Hepatocyte (in vitro differentiated cells): ENCODE results near the gene BMPR1A. TPM values are rescaled to one million over a fixed set of nuclear protein-coding genes. Genes with fewer than 3 reads are reported as not detected.

Experiments
- DNase-seq: peaks from one replicate; pipeline ENCODE4 v3.0.0-alpha.2; 2016; ENCODE audit warnings: low spot score
- H2AFZ ChIP-seq: fragments of 200-600 bp; sonication (generic); 2 replicates; pipeline ENCODE4 v1.6.0; 2016; ENCODE audit warnings: antibody characterized with exemption, mild to moderate bottlenecking
- H3K27ac ChIP-seq: fragments of 200-600 bp; sonication (generic); 2 replicates; pipeline ENCODE4 v1.5.1; 2016; ENCODE audit warnings: mild to moderate bottlenecking
- H3K27me3 ChIP-seq: fragments of 200-600 bp; sonication (generic); 2 replicates; pipeline ENCODE4 v1.6.1; 2016
- H3K36me3 ChIP-seq: fragments of 200-600 bp; sonication (generic); replicated peaks from 2 replicates; pipeline ENCODE4 v1.5.1; 2016; ENCODE audit warnings: low read depth; ENCODE audit not compliant: insufficient read depth
- H3K4me1 ChIP-seq: fragments of 200-600 bp; sonication (generic); 2 replicates; pipeline ENCODE4 v1.5.1; 2016; ENCODE audit warnings: mild to moderate bottlenecking, moderate library complexity; ENCODE audit not compliant: insufficient read depth
- H3K4me2 ChIP-seq: fragments of 200-600 bp; sonication (generic); 2 replicates; pipeline ENCODE4 v1.6.0; 2016
- H3K4me3 ChIP-seq: fragments of 200-600 bp; sonication (generic); 2 replicates; pipeline ENCODE4 v1.5.1; 2016; ENCODE audit warnings: mild to moderate bottlenecking
- H3K79me2 ChIP-seq: fragments of 200-600 bp; sonication (generic); 2 replicates; pipeline ENCODE4 v1.6.0; 2017; ENCODE audit warnings: mild to moderate bottlenecking
- H3K9me2 ChIP-seq: fragments of 200-600 bp; sonication (generic); replicated peaks from 2 replicates; pipeline ENCODE4 v1.6.0; 2017; ENCODE audit warnings: mild to moderate bottlenecking; ENCODE audit not compliant: insufficient read depth
- H3K9me3 ChIP-seq: fragments of 200-600 bp; sonication (generic); 2 replicates; pipeline ENCODE4 v1.5.1; 2016; ENCODE audit warnings: low read depth, mild to moderate bottlenecking
- H4K20me1 ChIP-seq: fragments of 200-600 bp; sonication (generic); 2 replicates; pipeline ENCODE4 v1.6.0; 2016; ENCODE audit warnings: mild to moderate bottlenecking; ENCODE audit not compliant: insufficient read depth, poor library complexity, severe bottlenecking
- EZH2 ChIP-seq: fragments of 200-600 bp; sonication (generic); IDR thresholded peaks from 2 replicates; pipeline ENCODE4 v1.6.1; 2016; ENCODE audit warnings: antibody characterized with exemption, mild to moderate bottlenecking, borderline replicate concordance
- EZH2phosphoT487 ChIP-seq: fragments of 200-600 bp; sonication (generic); IDR thresholded peaks from one replicate; pipeline ENCODE4 v1.6.1; 2018; ENCODE audit warnings: antibody characterized with exemption, mild to moderate bottlenecking, low read depth, moderate library complexity; ENCODE audit not compliant: unreplicated experiment, severe bottlenecking
- WGBS: methylation state at CpG from one replicate; pipeline ENCODE4 v1.1.6; 2016; ENCODE audit warnings: low lambda C conversion rate; ENCODE audit errors: missing lambda C conversion rate; 5-methylcytosine and 5-hydroxymethylcytosine counted together
- polyA plus RNA-seq: library from polyadenylated mRNA; unstranded; fragments of >200 nt; fragmentation: Nextera tagmentation; extraction: Ambion mirVana; gene quantifications from 2 replicates; pipeline ENCODE4 v1.2.1, GENCODE V29; 2016
- total RNA-seq: library from RNA; depleted of rRNA; stranded (reverse); fragments of >200 nt; gene quantifications from 2 replicates; pipeline ENCODE4 v1.2.3, GENCODE V29; 2014
- TF ChIP-seq, protein P1 (sequence below): fragments of 200-600 bp; sonication (generic); IDR thresholded peaks from 2 replicates; pipeline ENCODE4 v1.5.1; 2016; ENCODE audit warnings: antibody characterized with exemption, mild to moderate bottlenecking; ENCODE audit not compliant: poor library complexity

BMPR1A gene
- total and polyA plus RNA-seq, 2 experiments from 2014 or later: 25.1 to 58.0 TPM

DNA sequence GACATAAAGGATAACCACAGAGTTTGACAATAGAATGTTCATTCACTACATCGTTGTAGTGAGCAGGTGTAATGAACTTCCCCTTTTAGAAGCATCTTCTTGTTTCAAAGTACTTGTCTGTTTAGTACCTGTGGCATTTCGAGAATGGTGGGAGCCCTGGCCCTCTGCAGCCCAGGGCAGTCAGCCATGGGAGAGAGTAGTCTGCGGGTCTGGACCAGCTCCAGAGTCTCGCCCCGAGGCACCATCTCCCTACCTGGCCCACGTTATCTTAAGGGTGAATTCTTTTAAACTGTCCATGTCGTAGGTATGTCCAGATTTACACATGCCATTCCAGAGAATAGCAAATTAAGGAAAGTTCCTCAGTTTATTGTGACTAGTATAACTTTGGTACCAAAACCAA, 99.7 kb downstream of the BMPR1A start:
- Histone ChIP-seq H3K4me2 (no peak overlapping the region), H3K9me2 (no peaks in the 10 kb centered on the region), H3K27me3 (no peaks in the 10 kb centered on the region), H3K36me3 (no peaks in the 10 kb centered on the region), H4K20me1 (no peaks in the 10 kb centered on the region), H3K79me2 (no peaks in the 10 kb centered on the region), H3K27ac (no peak overlapping the region), H3K9me3 (no peaks in the 10 kb centered on the region), H2AFZ (no peak overlapping the region), H3K4me1 (no peaks in the 10 kb centered on the region), H3K4me3 (no peak overlapping the region)
- WGBS: 86% methylated on average over 7 of the region's 7 CpGs
- no peak for TF ChIP-seq EZH2phosphoT487
- TF ChIP-seq, protein P1, sequence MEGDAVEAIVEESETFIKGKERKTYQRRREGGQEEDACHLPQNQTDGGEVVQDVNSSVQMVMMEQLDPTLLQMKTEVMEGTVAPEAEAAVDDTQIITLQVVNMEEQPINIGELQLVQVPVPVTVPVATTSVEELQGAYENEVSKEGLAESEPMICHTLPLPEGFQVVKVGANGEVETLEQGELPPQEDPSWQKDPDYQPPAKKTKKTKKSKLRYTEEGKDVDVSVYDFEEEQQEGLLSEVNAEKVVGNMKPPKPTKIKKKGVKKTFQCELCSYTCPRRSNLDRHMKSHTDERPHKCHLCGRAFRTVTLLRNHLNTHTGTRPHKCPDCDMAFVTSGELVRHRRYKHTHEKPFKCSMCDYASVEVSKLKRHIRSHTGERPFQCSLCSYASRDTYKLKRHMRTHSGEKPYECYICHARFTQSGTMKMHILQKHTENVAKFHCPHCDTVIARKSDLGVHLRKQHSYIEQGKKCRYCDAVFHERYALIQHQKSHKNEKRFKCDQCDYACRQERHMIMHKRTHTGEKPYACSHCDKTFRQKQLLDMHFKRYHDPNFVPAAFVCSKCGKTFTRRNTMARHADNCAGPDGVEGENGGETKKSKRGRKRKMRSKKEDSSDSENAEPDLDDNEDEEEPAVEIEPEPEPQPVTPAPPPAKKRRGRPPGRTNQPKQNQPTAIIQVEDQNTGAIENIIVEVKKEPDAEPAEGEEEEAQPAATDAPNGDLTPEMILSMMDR: no peak
- no peak for TF ChIP-seq EZH2
- DNase-seq: no peak

DNA sequence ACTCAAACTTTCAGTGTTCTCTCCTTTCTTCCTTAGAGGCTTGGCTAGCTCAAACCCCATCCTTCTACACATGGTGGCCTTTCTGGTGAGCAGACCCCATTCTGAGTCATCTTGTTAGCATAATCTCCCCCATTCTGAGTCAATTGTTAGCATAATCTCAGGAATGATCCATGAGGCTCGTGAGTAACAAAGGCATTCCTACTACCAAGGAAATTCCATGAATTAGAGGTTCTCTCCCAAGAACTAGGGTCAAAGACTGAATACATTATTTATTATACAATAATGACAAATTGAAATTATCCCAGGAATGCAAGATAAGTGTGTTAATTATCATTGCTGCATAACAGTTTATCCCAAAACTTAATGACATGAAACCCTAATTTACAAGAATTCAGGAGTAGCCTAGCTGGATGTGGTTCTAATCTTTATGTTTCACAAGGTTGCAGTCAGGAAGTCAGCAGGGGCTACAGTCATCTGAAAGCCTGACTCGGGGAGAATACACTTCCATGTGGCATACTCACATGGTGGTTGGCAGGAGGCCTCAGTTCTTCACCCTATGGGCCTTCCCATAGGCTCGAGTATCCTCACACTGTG, 100.8 kb downstream of the BMPR1A start:
- H3K4me2 ChIP-seq: no peak overlapping the region

DNA sequence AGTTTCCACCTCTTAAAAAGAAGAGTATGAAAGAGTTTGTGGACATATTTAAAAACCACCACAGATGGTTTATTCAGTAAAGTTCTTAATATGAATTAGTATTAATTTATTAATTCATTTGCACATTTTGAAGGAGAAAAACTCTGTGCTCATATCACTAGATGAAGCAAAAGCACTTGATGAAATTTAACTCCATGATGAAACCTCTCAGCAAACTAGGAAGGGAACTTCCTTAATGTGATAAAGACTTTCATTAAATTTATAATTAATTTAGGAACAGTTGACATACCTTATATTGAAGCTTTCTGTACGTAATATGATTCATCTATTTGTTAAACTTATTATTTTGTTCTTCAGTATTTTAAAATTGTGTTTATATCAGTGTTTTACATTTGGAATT, 101.6 kb downstream of the BMPR1A start:
- no peaks in the 10 kb centered on the region for H3K27me3 ChIP-seq
- no peak overlapping the region for H2AFZ ChIP-seq
- peaks cover 5% of the 10 kb centered on the region for H3K4me1 ChIP-seq
- H3K9me3 ChIP-seq: no peaks in the 10 kb centered on the region
- TF ChIP-seq EZH2phosphoT487 (no peak), EZH2 (no peak)
- TF ChIP-seq, protein P1: no peak
- no peak overlapping the region for H3K27ac ChIP-seq
- no peaks in the 10 kb centered on the region for H4K20me1 ChIP-seq
- no peaks in the 10 kb centered on the region for H3K9me2 ChIP-seq
- no peak for DNase-seq
- 97% methylated on average over 1 of the region's 1 CpG for WGBS
- no peaks in the 10 kb centered on the region for H3K79me2 ChIP-seq
- H3K36me3 ChIP-seq: no peaks in the 10 kb centered on the region
- H3K4me2 ChIP-seq: no peak overlapping the region
- no peak overlapping the region for H3K4me3 ChIP-seq

More for the DNA sequence above, 100.8 kb downstream of the BMPR1A start:
- no peaks in the 10 kb centered on the region for H3K9me2 ChIP-seq
- peaks cover 4% of the 10 kb centered on the region for H3K4me1 ChIP-seq
- H3K27ac ChIP-seq: no peak overlapping the region
- no peaks in the 10 kb centered on the region for H3K36me3 ChIP-seq
- 66% methylated on average over 3 of the region's 3 CpGs for WGBS
- H3K9me3 ChIP-seq: no peaks in the 10 kb centered on the region
- no peak for TF ChIP-seq EZH2
- TF ChIP-seq, protein P1: no peak
- TF ChIP-seq EZH2phosphoT487: no peak
- H2AFZ ChIP-seq: no peak overlapping the region
- no peaks in the 10 kb centered on the region for H3K79me2 ChIP-seq
- no peaks in the 10 kb centered on the region for H4K20me1 ChIP-seq
- no peaks in the 10 kb centered on the region for H3K27me3 ChIP-seq
- H3K4me3 ChIP-seq: no peak overlapping the region
- no peak for DNase-seq
